Right forelimb (tissue), 1 donor: Measurements from ENCODE around the gene HNF1A.
"Not testable (repeated sequence)": the region's sequence is repeated elsewhere in the genome, so short reads cannot be mapped to it uniquely, and the experiment has no call there.

Source experiments
- DNase-seq: peaks from one replicate; pipeline ENCODE4 v3.0.0-alpha.2; 2018

The HNF1A gene

DNA sequence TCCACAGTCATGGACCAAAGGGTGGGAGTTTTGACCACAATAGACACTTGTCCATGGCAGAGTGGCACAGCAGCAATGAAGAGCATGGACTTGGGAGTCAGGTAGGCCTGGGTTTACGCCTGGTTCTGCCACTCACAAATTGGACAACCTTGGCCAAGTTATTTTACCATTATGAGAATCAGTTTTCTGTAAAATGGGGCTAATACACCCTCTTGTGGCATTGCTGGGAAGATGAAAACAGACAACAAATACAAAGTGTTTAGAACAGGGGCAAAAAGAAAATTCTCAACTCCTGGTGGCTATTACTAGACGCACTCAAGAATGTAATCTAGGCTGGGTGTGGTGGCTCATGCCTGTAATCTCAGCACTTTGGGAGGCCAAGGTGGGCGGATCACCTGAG, 35.4 kb downstream of the HNF1A start:
- DNase-seq = no peak

GRCh38 chr12:121015825-121016766, 37.8 kb downstream of the HNF1A start, which contains the start of gene C12orf43:
TSS of gene C12orf43 (minus strand) at chr12:121016487. CDS start at chr12:121016474, 13 bp downstream.
- peak; percentile 91 for DNase-seq

DNA sequence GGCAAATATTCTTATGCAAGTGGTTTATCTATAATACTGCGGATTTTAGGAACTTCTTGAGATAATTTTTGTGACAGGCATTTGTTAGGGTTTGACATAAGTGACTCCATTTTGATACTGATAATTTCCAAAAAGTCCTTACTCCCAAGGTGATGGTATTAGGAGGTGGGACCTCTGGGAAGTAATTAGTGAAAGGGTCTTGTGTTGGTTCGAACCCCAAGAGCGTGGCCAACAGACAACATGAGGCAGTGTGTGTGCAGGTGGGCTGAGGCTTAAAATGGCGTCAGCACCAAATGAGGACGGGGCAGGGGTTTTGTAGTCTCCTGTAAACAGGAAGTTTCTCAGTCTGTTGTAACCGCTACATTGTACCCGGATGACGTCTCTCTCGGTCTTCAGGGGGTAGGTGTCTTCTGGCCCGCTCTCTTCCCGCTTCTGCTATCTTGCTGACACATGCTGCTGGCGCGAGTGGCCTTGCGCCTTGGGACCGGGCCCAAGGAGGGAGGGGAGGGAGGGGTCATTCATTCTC, 39.7 kb downstream of the HNF1A start:
- DNase-seq = no peak

DNA sequence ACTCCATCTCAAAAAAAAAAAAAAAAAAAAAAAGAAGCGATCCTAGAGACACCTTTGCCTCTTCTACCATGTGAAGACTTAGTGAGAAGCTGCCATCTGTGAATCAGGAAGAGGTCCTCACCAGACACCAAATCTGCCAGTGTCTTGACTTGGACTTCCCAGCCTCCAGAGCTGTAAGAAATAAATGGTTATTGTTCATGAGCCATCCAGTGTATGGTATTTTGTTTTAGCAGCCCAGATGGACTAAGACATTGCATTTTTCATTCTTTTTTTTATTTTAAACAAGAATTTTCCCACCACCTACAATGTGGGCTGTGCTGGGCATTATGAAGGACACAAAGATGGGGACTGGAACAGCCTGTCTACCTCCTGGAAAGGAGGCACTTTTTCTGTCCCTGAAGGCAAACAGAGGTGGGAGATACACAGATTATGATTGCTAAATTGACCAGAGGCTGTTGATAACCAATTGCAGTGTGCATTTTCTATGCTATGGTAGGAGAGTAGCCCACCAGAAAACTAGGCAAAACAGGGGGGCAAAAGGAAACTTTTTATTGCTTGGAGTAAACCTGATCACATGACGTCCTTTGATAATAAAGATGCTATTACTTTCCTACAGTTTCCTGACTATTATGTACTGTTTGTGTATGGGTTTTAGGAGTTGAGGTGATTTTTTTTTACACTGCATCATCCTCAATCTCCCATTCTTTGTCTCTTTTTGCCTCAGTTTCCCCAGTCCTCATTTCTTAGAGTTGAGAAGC, 40.7 kb downstream of the HNF1A start:
- DNase-seq = no peak

DNA sequence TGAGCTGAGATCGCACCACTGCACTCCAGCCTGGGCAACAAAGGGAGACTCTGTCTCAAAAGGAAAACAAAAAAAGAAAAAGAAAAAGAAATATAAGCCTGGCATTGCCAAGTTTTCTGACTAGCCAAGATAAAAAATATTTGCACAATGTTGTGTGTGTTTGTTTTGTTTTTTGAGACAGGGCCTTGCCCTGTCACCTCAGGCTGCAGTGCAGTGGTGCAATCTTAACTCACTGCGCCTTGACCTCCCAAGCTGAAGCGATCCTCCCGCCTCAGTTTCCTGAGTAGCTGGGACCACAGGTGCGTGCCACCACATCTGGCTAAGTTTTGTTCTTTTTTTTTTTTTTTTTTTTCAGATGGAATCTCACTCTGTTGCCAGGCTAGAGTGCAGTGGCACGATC, 43.4 kb downstream of the HNF1A start:
- DNase-seq = no peak

GRCh38 chr12:121022713-121023112, 44.4 kb downstream of the HNF1A start:
- DNase-seq = no peak

GRCh38 chr12:121023799-121024198, 45.5 kb downstream of the HNF1A start:
- no peak for DNase-seq

DNA sequence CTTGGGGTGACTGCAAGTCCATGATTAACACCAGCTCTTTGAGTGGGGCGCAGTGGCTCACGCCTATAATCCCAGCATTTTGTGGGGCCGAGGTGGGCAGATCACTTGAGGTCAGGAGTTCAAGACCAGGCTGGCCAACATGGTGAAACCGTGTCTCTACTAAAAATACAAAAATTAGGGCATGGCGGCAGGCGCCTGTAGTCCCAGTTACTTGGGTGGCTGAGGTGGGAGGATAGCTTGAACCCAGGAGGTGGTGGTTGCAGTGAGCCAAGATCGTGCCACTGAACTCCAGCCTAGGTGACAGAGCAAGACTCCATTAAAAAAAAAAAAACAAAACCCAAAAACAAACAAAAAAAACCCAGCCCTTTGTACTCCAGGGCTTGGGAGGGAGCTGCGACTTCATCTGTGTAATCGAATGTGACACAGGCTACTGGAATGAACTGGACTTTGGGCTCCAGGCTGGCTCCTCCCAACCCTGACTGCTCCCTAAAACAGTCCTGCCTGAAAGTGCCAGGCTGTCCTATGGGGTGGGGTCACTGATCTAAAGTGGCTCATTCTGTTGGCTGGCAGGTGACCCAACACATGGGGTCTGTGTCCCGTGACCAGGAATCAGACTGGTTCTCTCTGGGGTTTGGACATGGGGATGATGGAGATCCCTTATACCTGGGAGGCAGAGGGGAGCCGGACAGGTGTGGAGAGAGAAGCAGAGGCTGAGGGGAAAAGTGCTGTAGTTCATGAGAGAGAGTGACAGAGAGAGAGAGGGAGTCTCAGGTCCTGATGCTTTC, 47.3 kb downstream of the HNF1A start:
- DNase-seq = no peak

DNA sequence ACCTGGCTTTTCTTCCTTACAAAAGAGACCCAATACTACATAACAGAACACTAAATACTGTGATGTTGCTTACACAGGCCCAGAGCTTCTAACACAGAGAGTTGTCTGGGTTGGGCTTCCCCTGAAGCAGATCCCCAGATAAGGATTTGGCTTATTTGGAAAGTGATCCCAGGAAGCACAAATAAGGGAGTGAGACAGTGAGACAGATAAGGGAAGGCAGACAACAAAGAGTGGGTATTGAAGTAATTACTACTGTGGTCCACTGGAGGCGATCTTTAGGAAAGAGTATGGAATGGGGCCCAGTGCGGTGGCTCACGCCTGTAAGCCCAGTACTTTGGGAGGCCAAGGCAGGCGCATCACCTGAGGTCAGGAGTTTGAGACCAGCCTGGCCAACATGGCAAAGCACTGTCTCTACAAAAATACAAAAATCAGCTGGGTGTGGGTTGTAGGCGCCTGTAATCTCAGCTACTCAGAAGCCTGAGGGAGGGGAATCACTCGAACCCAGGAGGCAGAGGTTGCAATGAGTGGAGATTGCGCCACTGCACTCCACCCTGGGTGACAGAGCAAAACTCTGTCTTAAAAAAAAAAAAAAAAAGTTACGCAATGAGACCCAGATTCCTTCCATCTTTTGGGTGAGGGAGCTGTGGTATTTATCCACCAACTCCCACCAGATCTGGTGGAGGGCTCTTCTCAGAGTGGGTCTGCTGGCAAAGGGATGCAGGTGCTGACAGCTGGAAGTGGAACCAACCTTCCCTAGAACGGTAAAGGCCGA, 48.1 kb downstream of the HNF1A start:
- no peak for DNase-seq

DNA sequence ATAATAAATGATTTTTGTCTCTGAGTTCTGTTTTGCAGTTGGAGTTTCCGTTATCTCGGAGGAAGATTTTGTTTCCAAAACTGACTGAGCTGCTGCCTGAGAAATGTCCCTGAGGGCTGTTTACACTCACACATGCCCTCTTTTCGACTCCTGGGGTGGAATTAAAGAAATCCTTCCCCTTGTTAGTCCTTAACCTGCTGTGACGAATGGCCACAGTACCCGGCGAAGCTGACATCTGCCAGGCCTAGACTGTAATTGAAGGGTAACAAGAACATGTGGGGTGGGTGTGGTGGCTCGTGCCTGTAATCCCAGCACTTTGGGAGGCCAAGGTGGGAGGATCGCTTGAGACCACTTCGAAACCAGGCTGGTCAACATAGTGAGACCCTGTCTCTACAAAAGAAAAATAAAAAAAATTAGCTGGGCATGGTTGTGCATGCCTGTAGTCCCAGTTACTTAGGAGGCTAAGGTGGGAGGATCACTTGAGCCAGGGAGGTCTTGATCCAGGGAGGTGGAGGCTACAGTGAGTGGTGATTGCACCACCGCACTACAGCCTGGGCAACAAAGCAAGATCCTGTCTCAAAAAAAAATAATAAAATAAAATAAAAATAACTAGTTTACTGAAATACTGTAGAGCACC, 52.4 kb downstream of the HNF1A start:
- DNase-seq = no peak

GRCh38 chr12:121033625-121034349, 55.4 kb downstream of the HNF1A start:
- DNase-seq = no peak

GRCh38 chr12:121034616-121035305, 56.4 kb downstream of the HNF1A start:
- no peak for DNase-seq

GRCh38 chr12:121036810-121037326, 58.5 kb downstream of the HNF1A start:
- no peak for DNase-seq

GRCh38 chr12:121038861-121039668, 60.7 kb downstream of the HNF1A start, which contains the start of gene OASL:
TSS of gene OASL (minus strand) at chr12:121039246. CDS start at chr12:121038971, 275 bp downstream.
- no peak for DNase-seq

GRCh38 chr12:121043067-121043466, 64.7 kb downstream of the HNF1A start:
- DNase-seq = no peak

- not testable (repeated sequence) for DNase-seq
These were observed 69.1 kb downstream of the HNF1A start for GRCh38 chr12:121047400-121047799.

GRCh38 chr12:121048442-121048841, 70.1 kb downstream of the HNF1A start:
- DNase-seq = no peak

DNA sequence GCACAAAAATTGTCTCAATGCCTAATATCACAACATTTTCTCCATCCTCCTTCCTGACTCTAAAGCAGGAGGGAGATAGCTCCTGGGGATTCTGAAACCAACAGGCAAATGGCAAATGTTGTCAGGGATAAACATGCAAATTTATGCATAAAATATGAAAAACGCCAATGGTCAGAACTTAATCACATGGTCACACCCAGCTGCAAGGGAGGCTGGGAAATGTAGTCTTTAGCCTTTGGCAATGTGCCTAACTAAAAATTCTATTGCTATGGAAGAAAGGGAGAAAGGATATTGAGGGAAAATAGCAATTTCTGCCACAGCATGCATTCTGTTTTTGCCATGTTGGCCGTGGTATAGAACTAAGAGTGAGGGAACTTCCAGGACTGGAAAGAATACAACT, 72.4 kb downstream of the HNF1A start:
- no peak for DNase-seq
